Vagina (tissue), 2 donors: ENCODE data around the gene ANXA10.

ENCODE experiments used
- CTCF ChIP-seq, 3 experiments: fragments of 450-650 bp in 2 of 3; fragments of 200-600 bp in 1 of 3; sonication (generic) in 1 of 3; IDR thresholded peaks; one replicate each; pipeline ENCODE4 v1.5.1; 2017 to 2019; ENCODE audit warnings: antibody characterized with exemption in 3 of 3, mild to moderate bottlenecking in 2 of 3, moderate library complexity in 2 of 3
- POLR2A ChIP-seq, 2 donors: fragments of 450-650 bp; IDR thresholded peaks; one replicate each; pipeline ENCODE4 v1.6.1; 2017; ENCODE audit warnings: antibody characterized with exemption in 2 of 2, mild to moderate bottlenecking in 2 of 2, moderate library complexity in 2 of 2
- POLR2AphosphoS5 ChIP-seq, 2 donors: sonication (generic); formaldehyde crosslinking; IDR thresholded peaks; one replicate each; pipeline ENCODE4 v1.9.0; 2017; ENCODE audit warnings: antibody characterized with exemption in 2 of 2, mild to moderate bottlenecking in 2 of 2, low read depth in 1 of 2; ENCODE audit not compliant: insufficient read depth in 1 of 2

- TF ChIP-seq CTCF (IDR thresholded peaks at IDR 0.05) = no peak
- TF ChIP-seq POLR2AphosphoS5 (IDR thresholded peaks at IDR 0.05; ENCODE audit: insufficient read depth in 1 of 2, low read depth in 1 of 2) = no peak
- TF ChIP-seq POLR2A (IDR thresholded peaks at IDR 0.05) = no peak
These were observed 29.3 kb upstream of the ANXA10 start for GRCh38 chr4:168063031-168063430.
